MCF 10A (cell line): ENCODE results near the gene SPACA5. TPM values are rescaled to one million over a fixed set of nuclear protein-coding genes. Genes with fewer than 3 reads are reported as not detected.

Source experiments
- BruUV-seq: library from RNA; stranded (reverse); fragments of 400-500 nt; replicated peaks from 2 replicates; lab custom pipeline; 2021; lab: Mats Ljungman, UMichigan
- CTCF ChIA-PET: fragments of 300-600 bp; sonication (Branson Sonifier 250); formaldehyde crosslinking; extraction: SDS; loops from one replicate; lab custom pipeline; 2021; ENCODE audit warnings: antibody characterized with exemption, inconsistent platforms; lab: Yijun Ruan, JAX
- POLR2A ChIA-PET: fragments of 300-600, 350-650 bp; sonication (Branson Sonifier 250); formaldehyde crosslinking; extraction: SDS; loops from one replicate; lab custom pipeline; 2020; ENCODE audit warnings: antibody characterized with exemption, inconsistent platforms; lab: Yijun Ruan, JAX
- DNase-seq: peaks from one replicate; pipeline ENCODE4 v3.0.0-alpha.2; 2018; ENCODE audit not compliant: unreplicated experiment
- H3K27ac Mint-ChIP-seq: one replicate; pipeline ENCODE4 v1.8.0; 2022; ENCODE audit warnings: mild to moderate bottlenecking, low read depth, mixed read lengths; ENCODE audit not compliant: unreplicated experiment
- H3K27me3 Mint-ChIP-seq: one replicate; pipeline ENCODE4 v1.8.0; 2022; ENCODE audit warnings: mixed read lengths; ENCODE audit not compliant: insufficient read depth, unreplicated experiment
- H3K36me3 Mint-ChIP-seq: one replicate; pipeline ENCODE4 v1.8.0; 2022; ENCODE audit warnings: mild to moderate bottlenecking, moderate library complexity, mixed read lengths; ENCODE audit not compliant: insufficient read depth, unreplicated experiment
- H3K4me1 Mint-ChIP-seq: one replicate; pipeline ENCODE4 v1.8.0; 2022; ENCODE audit warnings: mixed read lengths; ENCODE audit not compliant: insufficient read depth, unreplicated experiment
- H3K4me3 Mint-ChIP-seq: one replicate; pipeline ENCODE4 v1.8.0; 2022; ENCODE audit warnings: mild to moderate bottlenecking, moderate library complexity, mixed read lengths; ENCODE audit not compliant: unreplicated experiment
- H3K9me3 Mint-ChIP-seq: one replicate; pipeline ENCODE4 v1.8.0; 2022; ENCODE audit warnings: mixed read lengths; ENCODE audit not compliant: unreplicated experiment
- CTCF ChIP-seq: fragments of 200-600 bp; IDR thresholded peaks from one replicate; pipeline ENCODE4 v1.8.0; 2022; ENCODE audit warnings: antibody characterized with exemption, mild to moderate bottlenecking; ENCODE audit not compliant: unreplicated experiment
- intact Hi-C: fragments of 100-400 bp; cut with micrococcal nuclease; formaldehyde crosslinking; loops from 2 replicates; pipeline ENCODE4 v1.14.1; 2022
- total RNA-seq: library from RNA; stranded (reverse); gene quantifications from 2 replicates; pipeline ENCODE4 v1.2.3, GENCODE V29; 2022

SPACA5 gene
- total RNA-seq, 1 experiment from 2014 or later = not detected

DNA sequence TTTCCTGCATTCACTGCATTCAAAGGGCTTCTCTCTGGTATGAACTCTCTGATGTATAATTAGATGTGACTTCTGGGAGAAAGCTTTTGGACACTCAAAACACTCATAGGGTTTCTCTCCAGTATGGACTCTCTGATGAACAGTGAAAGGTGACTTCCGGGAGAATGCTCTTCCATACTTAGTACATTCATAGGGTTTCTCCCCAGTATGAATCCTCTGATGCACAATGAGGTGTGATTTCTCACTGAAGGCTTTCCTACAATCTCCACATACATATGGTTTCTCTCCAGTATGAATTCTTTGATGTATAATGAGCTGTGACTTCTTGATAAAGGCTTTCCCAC, 52.5 kb downstream of the SPACA5 start:
- H3K36me3 Mint-ChIP-seq = peaks cover 40% of the 10 kb centered on the region
- no peak overlapping the region for H3K4me3 Mint-ChIP-seq
- POLR2A ChIA-PET = no interaction called here
- peaks cover 35% of the 10 kb centered on the region for H3K9me3 Mint-ChIP-seq
- no peaks in the 10 kb centered on the region for H3K4me1 Mint-ChIP-seq
- DNase-seq = no peak
- BruUV-seq = no TSS peak
- H3K27me3 Mint-ChIP-seq = no peaks in the 10 kb centered on the region
- intact Hi-C loops = no loop called here
- no peak overlapping the region for H3K27ac Mint-ChIP-seq
- no peak for TF ChIP-seq CTCF
- CTCF ChIA-PET = no interaction called here

Other genes starting within 250 kb of the SPACA5 start
- gene ZNF81, start 170.1 kb upstream of the SPACA5 start, total RNA-seq = 7.5 and 7.8 TPM in 2 replicates
- gene ZNF182, start 3.0 kb upstream of the SPACA5 start, total RNA-seq = 6.0 and 6.8 TPM in 2 replicates
- 2.4 and 3.2 TPM in 2 replicates for gene ZNF630, start 64.7 kb downstream of the SPACA5 start, total RNA-seq
- gene SPACA5B, start 123.6 kb downstream of the SPACA5 start, total RNA-seq = not detected in 2 replicates
- not detected in 2 replicates for gene SSX5, start 189.8 kb downstream of the SPACA5 start, total RNA-seq
- not detected in 2 replicates for gene SSX1, start 248.4 kb downstream of the SPACA5 start, total RNA-seq